H1 (cell line): Measurements from ENCODE around the gene FAH. TPM values are rescaled to one million over a fixed set of nuclear protein-coding genes. Genes with fewer than 3 reads are reported as not detected.

Experiments
- BRCA1 ChIP-seq: IDR thresholded peaks from 2 replicates; pipeline ENCODE4 v1.6.1; 2012; ENCODE audit warnings: low read depth, low read length, improper control_type of control experiment
- CHD7 ChIP-seq: fragments of 300-600 bp; sonication (generic); IDR thresholded peaks from 2 replicates; pipeline ENCODE4 v1.7.1; 2012; ENCODE audit warnings: low read length, moderate library complexity, mild to moderate bottlenecking, inconsistent platforms; ENCODE audit not compliant: insufficient replicate concordance
- GABPA ChIP-seq: IDR thresholded peaks from 2 replicates; pipeline ENCODE4 v1.6.1; 2011; ENCODE audit warnings: mild to moderate bottlenecking, low read length, moderate library complexity, borderline replicate concordance; ENCODE audit not compliant: insufficient read depth
- TEAD4 ChIP-seq: IDR thresholded peaks from 2 replicates; pipeline ENCODE4 v1.6.1; 2012; ENCODE audit warnings: low read depth, low read length, inconsistent platforms, mixed read lengths
- polyA plus RNA-seq, 7 experiments: library from polyadenylated mRNA; depleted of rRNA in 3 of 7; stranded (reverse) in 5 of 7; unstranded in 2 of 7; fragments of >200 nt in 5 of 7; fragments of 200-250 nt in 2 of 7; gene quantifications; 1 replicate in 5 of 7; 2 replicates in 1 of 7; 4 replicates in 1 of 7; pipeline versions ENCODE4 v1.2.1 to v1.2.3, GENCODE V29; 2011 to 2013; ENCODE audit warnings: missing spikeins in 2 of 7, mixed read lengths in 2 of 7
- total RNA-seq: library from RNA; stranded (reverse); fragmentation: NEBNext Ultra II Directional; extraction: Animal tissue kit (Norgen Biotek cat#: 25700); gene quantifications from 2 replicates; pipeline ENCODE4 v1.2.1, GENCODE V29; 2021

The FAH gene
- total and polyA plus RNA-seq, 2 of the 8 experiments (the other 6 are each of a cell fraction or from before 2014, with no cell fraction given), result 20.0 to 21.7 TPM

DNA sequence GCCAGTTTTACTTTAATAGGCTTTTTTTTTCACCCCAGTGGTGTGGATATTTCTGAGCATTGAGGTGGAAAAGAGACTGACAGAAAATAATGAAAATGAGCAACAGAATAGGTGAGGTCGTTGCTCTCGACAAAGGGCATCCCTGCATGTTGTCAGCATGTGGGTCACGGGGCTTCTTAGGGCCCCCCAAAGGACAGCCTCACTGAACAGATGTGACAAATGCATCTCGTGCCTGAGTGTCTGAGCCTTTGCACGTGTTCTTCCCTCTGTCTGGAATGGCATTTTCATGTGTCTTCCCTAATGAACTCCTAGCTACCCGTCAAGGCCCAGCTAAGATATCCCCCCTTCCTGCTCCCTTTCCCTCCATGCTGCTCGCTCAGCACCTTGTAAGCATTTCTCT, 31.8 kb downstream of the FAH start (continued):
- TF ChIP-seq CHD7 (no peak), TEAD4 (no peak), BRCA1 (no peak), GABPA (no peak)
- TF ChIP-seq, all 59 proteins: peak for 0
